ENCODE data around the gene ZDHHC13. TPM values are rescaled to one million over a fixed set of nuclear protein-coding genes. Genes with fewer than 3 reads are reported as not detected.

The ZDHHC13 gene
- polyA plus RNA-seq, 2 donors: 44.3 to 50.1 TPM

DNA sequence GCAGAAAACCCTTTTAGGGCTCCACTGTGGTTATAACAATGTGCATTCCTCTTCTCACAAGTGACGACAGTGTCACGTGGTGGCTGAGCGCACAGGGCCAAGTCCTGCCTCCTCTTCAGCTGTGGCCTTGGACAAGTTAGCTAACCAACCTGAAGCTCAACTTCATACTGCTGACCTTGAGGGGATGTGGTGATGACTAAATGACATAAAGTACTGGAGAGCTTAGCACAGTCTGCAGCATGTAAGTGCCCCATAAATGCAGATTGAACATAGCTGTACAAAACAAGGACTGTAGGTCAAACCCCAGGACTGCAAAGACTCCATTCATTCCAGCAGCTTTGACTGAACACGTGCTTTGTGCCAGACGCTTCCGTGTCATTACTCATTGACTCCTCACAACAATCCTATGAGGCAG lies 36.4 kb upstream of the ZDHHC13 start:
- Histone ChIP-seq H3K9me3 (ENCODE audit: control insufficient read depth in 2 of 2, insufficient read depth in 1 of 2, low read depth in 1 of 2, low read length in 1 of 2) (no peaks in the 10 kb centered on the region), H3K4me3 (ENCODE audit: low read depth in 1 of 2, low read length in 2 of 2) (no peak overlapping the region), H3K36me3 (ENCODE audit: control insufficient read depth in 2 of 2, insufficient read depth in 2 of 2, low read length in 1 of 2) (no peaks in the 10 kb centered on the region), H3K27me3 (ENCODE audit: control insufficient read depth in 1 of 2, insufficient read depth in 2 of 2, low read length in 2 of 2) (no peaks in the 10 kb centered on the region), H3K27ac (ENCODE audit: low read depth in 2 of 2, low read length in 1 of 2) (peak overlapping the region; percentile 86 to 92), H3K4me1 (ENCODE audit: control insufficient read depth in 2 of 2, insufficient read depth in 2 of 2, low read length in 1 of 2) (peaks cover 0 to 13% of the 10 kb centered on the region in 2 donors)
- WGBS, 2 donors: 45 to 46% methylated on average over 6 of the region's 6 CpGs

GRCh38 chr11:19083166-19083565 lies 33.8 kb upstream of the ZDHHC13 start:
- Histone ChIP-seq H3K27ac (ENCODE audit: low read depth in 2 of 2, low read length in 1 of 2) (peak overlapping the region; percentile 74 to 85), H3K27me3 (ENCODE audit: control insufficient read depth in 1 of 2, insufficient read depth in 2 of 2, low read length in 2 of 2) (no peaks in the 10 kb centered on the region), H3K4me3 (ENCODE audit: low read depth in 1 of 2, low read length in 2 of 2) (no peak overlapping the region), H3K36me3 (ENCODE audit: control insufficient read depth in 2 of 2, insufficient read depth in 2 of 2, low read length in 1 of 2) (no peaks in the 10 kb centered on the region), H3K4me1 (ENCODE audit: control insufficient read depth in 2 of 2, insufficient read depth in 2 of 2, low read length in 1 of 2) (peaks cover 0 to 12% of the 10 kb centered on the region in 2 donors), H3K9me3 (ENCODE audit: control insufficient read depth in 2 of 2, insufficient read depth in 1 of 2, low read depth in 1 of 2, low read length in 1 of 2) (no peaks in the 10 kb centered on the region)
- 81 to 90% methylated on average over 1 of the region's 1 CpG for WGBS, 2 donors

DNA sequence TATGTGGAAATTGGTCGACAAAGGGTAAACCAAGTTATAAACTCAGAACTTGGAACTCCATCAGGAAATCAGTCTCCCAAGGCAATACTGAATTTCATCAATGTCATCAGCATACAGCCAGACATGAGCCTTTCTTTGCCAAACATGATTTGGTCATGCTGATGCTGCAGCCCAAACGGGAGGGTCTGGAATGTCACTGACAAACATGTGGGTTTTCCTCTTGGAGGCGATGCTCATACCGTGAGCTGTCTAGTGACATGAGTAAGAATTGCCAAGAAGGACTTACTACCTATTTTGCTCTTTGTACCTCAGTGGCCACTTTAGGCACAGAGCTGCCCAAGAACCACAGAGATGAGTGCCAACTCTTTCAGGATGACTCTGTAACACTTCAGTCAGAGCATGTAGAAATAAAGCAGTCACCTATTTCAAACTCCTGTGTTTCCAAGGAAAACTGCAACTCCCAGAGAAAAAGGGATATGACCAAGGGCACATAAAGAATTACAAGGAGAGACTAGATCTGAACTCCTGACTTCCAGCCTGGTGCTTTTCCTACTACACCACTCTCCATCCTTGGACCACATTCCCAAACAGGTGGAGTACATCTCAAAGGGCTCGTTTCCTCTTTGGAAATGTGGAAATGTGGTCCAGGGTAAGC lies 32.2 kb upstream of the ZDHHC13 start:
- no peaks in the 10 kb centered on the region for H3K27me3 ChIP-seq (ENCODE audit: control insufficient read depth in 1 of 2, insufficient read depth in 2 of 2, low read length in 2 of 2)
- 59% methylated on average over 5 of the region's 5 CpGs for WGBS, 2 donors
- H3K27ac ChIP-seq (ENCODE audit: low read depth in 2 of 2, low read length in 1 of 2): peak overlapping the region in 1 of 2 donors; percentile 36
- H3K9me3 ChIP-seq (ENCODE audit: control insufficient read depth in 2 of 2, insufficient read depth in 1 of 2, low read depth in 1 of 2, low read length in 1 of 2): no peaks in the 10 kb centered on the region
- no peaks in the 10 kb centered on the region for H3K36me3 ChIP-seq (ENCODE audit: control insufficient read depth in 2 of 2, insufficient read depth in 2 of 2, low read length in 1 of 2)
- peaks cover 0 to 11% of the 10 kb centered on the region in 2 donors for H3K4me1 ChIP-seq (ENCODE audit: control insufficient read depth in 2 of 2, insufficient read depth in 2 of 2, low read length in 1 of 2)
- no peak overlapping the region for H3K4me3 ChIP-seq (ENCODE audit: low read depth in 1 of 2, low read length in 2 of 2)

GRCh38 chr11:19087658-19088057 lies 29.3 kb upstream of the ZDHHC13 start:
- peaks cover 0 to 11% of the 10 kb centered on the region in 2 donors for H3K4me1 ChIP-seq (ENCODE audit: control insufficient read depth in 2 of 2, insufficient read depth in 2 of 2, low read length in 1 of 2)
- peak overlapping the region; percentile 66 to 87 for H3K27ac ChIP-seq (ENCODE audit: low read depth in 2 of 2, low read length in 1 of 2)

GRCh38 chr11:19088791-19089190 lies 28.2 kb upstream of the ZDHHC13 start:
- Histone ChIP-seq H3K4me3 (ENCODE audit: low read depth in 1 of 2, low read length in 2 of 2) (no peak overlapping the region), H3K4me1 (ENCODE audit: control insufficient read depth in 2 of 2, insufficient read depth in 2 of 2, low read length in 1 of 2) (peaks cover 0 to 7% of the 10 kb centered on the region in 2 donors), H3K9me3 (ENCODE audit: control insufficient read depth in 2 of 2, insufficient read depth in 1 of 2, low read depth in 1 of 2, low read length in 1 of 2) (no peaks in the 10 kb centered on the region), H3K27ac (ENCODE audit: low read depth in 2 of 2, low read length in 1 of 2) (peak overlapping the region; percentile 78 to 80), H3K36me3 (ENCODE audit: control insufficient read depth in 2 of 2, insufficient read depth in 2 of 2, low read length in 1 of 2) (no peaks in the 10 kb centered on the region), H3K27me3 (ENCODE audit: control insufficient read depth in 1 of 2, insufficient read depth in 2 of 2, low read length in 2 of 2) (no peaks in the 10 kb centered on the region)
- 75 to 80% methylated on average over 4 of the region's 4 CpGs for WGBS, 2 donors

More at GRCh38 chr11:19087658-19088057, 29.3 kb upstream of the ZDHHC13 start:
- Histone ChIP-seq H3K27me3 (ENCODE audit: control insufficient read depth in 1 of 2, insufficient read depth in 2 of 2, low read length in 2 of 2) (no peaks in the 10 kb centered on the region), H3K36me3 (ENCODE audit: control insufficient read depth in 2 of 2, insufficient read depth in 2 of 2, low read length in 1 of 2) (no peaks in the 10 kb centered on the region), H3K4me3 (ENCODE audit: low read depth in 1 of 2, low read length in 2 of 2) (no peak overlapping the region), H3K9me3 (ENCODE audit: control insufficient read depth in 2 of 2, insufficient read depth in 1 of 2, low read depth in 1 of 2, low read length in 1 of 2) (no peaks in the 10 kb centered on the region)
- 65 to 69% methylated on average over 8 of the region's 8 CpGs for WGBS, 2 donors

GRCh38 chr11:19089421-19089820 lies 27.5 kb upstream of the ZDHHC13 start:
- Histone ChIP-seq H3K36me3 (ENCODE audit: control insufficient read depth in 2 of 2, insufficient read depth in 2 of 2, low read length in 1 of 2) (no peaks in the 10 kb centered on the region), H3K9me3 (ENCODE audit: control insufficient read depth in 2 of 2, insufficient read depth in 1 of 2, low read depth in 1 of 2, low read length in 1 of 2) (no peaks in the 10 kb centered on the region), H3K4me3 (ENCODE audit: low read depth in 1 of 2, low read length in 2 of 2) (no peak overlapping the region), H3K27me3 (ENCODE audit: control insufficient read depth in 1 of 2, insufficient read depth in 2 of 2, low read length in 2 of 2) (no peaks in the 10 kb centered on the region), H3K4me1 (ENCODE audit: control insufficient read depth in 2 of 2, insufficient read depth in 2 of 2, low read length in 1 of 2) (peaks cover 0 to 7% of the 10 kb centered on the region in 2 donors), H3K27ac (ENCODE audit: low read depth in 2 of 2, low read length in 1 of 2) (peak overlapping the region; percentile 78 to 80)
- WGBS, 2 donors: 86 to 88% methylated on average over 5 of the region's 5 CpGs

GRCh38 chr11:19091366-19091765 lies 25.6 kb upstream of the ZDHHC13 start:
- Histone ChIP-seq H3K9me3 (ENCODE audit: control insufficient read depth in 2 of 2, insufficient read depth in 1 of 2, low read depth in 1 of 2, low read length in 1 of 2) (no peaks in the 10 kb centered on the region), H3K4me1 (ENCODE audit: control insufficient read depth in 2 of 2, insufficient read depth in 2 of 2, low read length in 1 of 2) (peaks cover 0 to 7% of the 10 kb centered on the region in 2 donors), H3K27ac (ENCODE audit: low read depth in 2 of 2, low read length in 1 of 2) (peak overlapping the region in 1 of 2 donors; percentile 6), H3K36me3 (ENCODE audit: control insufficient read depth in 2 of 2, insufficient read depth in 2 of 2, low read length in 1 of 2) (no peaks in the 10 kb centered on the region), H3K4me3 (ENCODE audit: low read depth in 1 of 2, low read length in 2 of 2) (no peak overlapping the region), H3K27me3 (ENCODE audit: control insufficient read depth in 1 of 2, insufficient read depth in 2 of 2, low read length in 2 of 2) (no peaks in the 10 kb centered on the region)
- 78% methylated on average over 1 of the region's 1 CpG for WGBS, 2 donors

- H3K9me3 ChIP-seq (ENCODE audit: control insufficient read depth in 2 of 2, insufficient read depth in 1 of 2, low read depth in 1 of 2, low read length in 1 of 2): no peaks in the 10 kb centered on the region
- H3K4me1 ChIP-seq (ENCODE audit: control insufficient read depth in 2 of 2, insufficient read depth in 2 of 2, low read length in 1 of 2): peaks cover 0 to 7% of the 10 kb centered on the region in 2 donors
- no peak overlapping the region for H3K4me3 ChIP-seq (ENCODE audit: low read depth in 1 of 2, low read length in 2 of 2)
- H3K27ac ChIP-seq (ENCODE audit: low read depth in 2 of 2, low read length in 1 of 2): no peak overlapping the region
- 67 to 72% methylated on average over 3 of the region's 3 CpGs for WGBS, 2 donors
- H3K36me3 ChIP-seq (ENCODE audit: control insufficient read depth in 2 of 2, insufficient read depth in 2 of 2, low read length in 1 of 2): no peaks in the 10 kb centered on the region
- no peaks in the 10 kb centered on the region for H3K27me3 ChIP-seq (ENCODE audit: control insufficient read depth in 1 of 2, insufficient read depth in 2 of 2, low read length in 2 of 2)
These were observed 24.6 kb upstream of the ZDHHC13 start for GRCh38 chr11:19092342-19092741.

GRCh38 chr11:19092850-19093249 lies 24.1 kb upstream of the ZDHHC13 start:
- H3K4me1 ChIP-seq (ENCODE audit: control insufficient read depth in 2 of 2, insufficient read depth in 2 of 2, low read length in 1 of 2): peaks cover 0 to 4% of the 10 kb centered on the region in 2 donors
- H3K27ac ChIP-seq (ENCODE audit: low read depth in 2 of 2, low read length in 1 of 2): no peak overlapping the region
- WGBS, 2 donors: 95 to 96% methylated on average over 2 of the region's 2 CpGs
- H3K36me3 ChIP-seq (ENCODE audit: control insufficient read depth in 2 of 2, insufficient read depth in 2 of 2, low read length in 1 of 2): no peaks in the 10 kb centered on the region
- H3K4me3 ChIP-seq (ENCODE audit: low read depth in 1 of 2, low read length in 2 of 2): no peak overlapping the region
- H3K27me3 ChIP-seq (ENCODE audit: control insufficient read depth in 1 of 2, insufficient read depth in 2 of 2, low read length in 2 of 2): no peaks in the 10 kb centered on the region
- H3K9me3 ChIP-seq (ENCODE audit: control insufficient read depth in 2 of 2, insufficient read depth in 1 of 2, low read depth in 1 of 2, low read length in 1 of 2): no peaks in the 10 kb centered on the region

- WGBS, 2 donors: 43 to 46% methylated on average over 4 of the region's 4 CpGs
- Histone ChIP-seq H3K4me1 (ENCODE audit: control insufficient read depth in 2 of 2, insufficient read depth in 2 of 2, low read length in 1 of 2) (peaks cover 0 to 4% of the 10 kb centered on the region in 2 donors), H3K36me3 (ENCODE audit: control insufficient read depth in 2 of 2, insufficient read depth in 2 of 2, low read length in 1 of 2) (no peaks in the 10 kb centered on the region), H3K27me3 (ENCODE audit: control insufficient read depth in 1 of 2, insufficient read depth in 2 of 2, low read length in 2 of 2) (no peaks in the 10 kb centered on the region), H3K9me3 (ENCODE audit: control insufficient read depth in 2 of 2, insufficient read depth in 1 of 2, low read depth in 1 of 2, low read length in 1 of 2) (no peaks in the 10 kb centered on the region), H3K4me3 (ENCODE audit: low read depth in 1 of 2, low read length in 2 of 2) (no peak overlapping the region), H3K27ac (ENCODE audit: low read depth in 2 of 2, low read length in 1 of 2) (no peak overlapping the region)
These were observed 23.0 kb upstream of the ZDHHC13 start for GRCh38 chr11:19093976-19094375.

Data from esophagus (tissue), 2 donors.